Measurements from ENCODE around the gene RALY.
A peak's percentile ranks its signal among the peaks of the same experiment; 100 is the strongest.

RALY gene

GRCh38 chr20:34084227-34084923 is 90.7 kb downstream of the RALY start:
- no peak for DNase-seq

- DNase-seq, result no peak
Observed at GRCh38 chr20:34085544-34086040, 91.9 kb downstream of the RALY start.

DNA sequence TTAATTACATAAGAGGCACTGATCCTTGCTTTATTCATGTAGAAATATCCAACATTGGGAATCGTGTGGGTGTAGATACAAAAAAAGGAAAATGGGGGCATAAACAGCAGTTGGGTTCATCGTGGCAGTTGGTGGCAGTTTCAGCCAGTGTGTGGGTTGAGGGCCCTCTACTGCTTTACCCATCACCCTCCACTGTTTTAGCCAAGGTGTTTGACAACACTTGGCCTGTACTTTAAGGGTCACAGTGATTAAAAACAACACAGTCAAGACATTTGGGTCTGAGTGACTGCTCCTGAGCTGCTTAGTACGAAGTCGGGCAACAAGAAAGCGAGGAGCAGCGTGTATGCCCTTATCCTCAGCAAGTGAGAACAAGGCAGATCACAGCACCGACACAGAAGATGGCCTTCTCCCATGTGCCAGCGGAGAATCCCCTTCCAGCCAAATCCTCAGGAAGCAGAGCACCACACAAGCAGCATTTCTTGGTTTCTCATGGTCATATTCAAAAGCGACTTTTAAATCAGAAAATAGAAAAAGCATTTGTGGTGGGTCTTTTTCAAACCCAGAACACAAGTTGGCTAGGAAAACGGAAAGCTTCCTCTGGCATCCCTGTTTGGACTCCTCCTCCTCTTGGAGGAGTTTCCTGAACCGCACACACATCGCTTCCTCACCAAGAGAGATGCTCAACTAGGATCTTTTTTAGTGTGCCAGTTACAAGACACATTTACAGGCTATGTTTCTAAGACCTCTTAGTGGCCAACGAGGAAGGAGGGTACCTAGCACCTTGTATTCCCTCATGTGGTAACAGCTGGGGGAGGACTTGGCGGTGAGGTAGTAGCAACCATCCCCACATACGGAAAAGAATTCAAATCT is 94.8 kb downstream of the RALY start:
- DNase-seq, result no peak

- no peak for DNase-seq
Observed at GRCh38 chr20:34089175-34089479, 95.4 kb downstream of the RALY start.

DNA sequence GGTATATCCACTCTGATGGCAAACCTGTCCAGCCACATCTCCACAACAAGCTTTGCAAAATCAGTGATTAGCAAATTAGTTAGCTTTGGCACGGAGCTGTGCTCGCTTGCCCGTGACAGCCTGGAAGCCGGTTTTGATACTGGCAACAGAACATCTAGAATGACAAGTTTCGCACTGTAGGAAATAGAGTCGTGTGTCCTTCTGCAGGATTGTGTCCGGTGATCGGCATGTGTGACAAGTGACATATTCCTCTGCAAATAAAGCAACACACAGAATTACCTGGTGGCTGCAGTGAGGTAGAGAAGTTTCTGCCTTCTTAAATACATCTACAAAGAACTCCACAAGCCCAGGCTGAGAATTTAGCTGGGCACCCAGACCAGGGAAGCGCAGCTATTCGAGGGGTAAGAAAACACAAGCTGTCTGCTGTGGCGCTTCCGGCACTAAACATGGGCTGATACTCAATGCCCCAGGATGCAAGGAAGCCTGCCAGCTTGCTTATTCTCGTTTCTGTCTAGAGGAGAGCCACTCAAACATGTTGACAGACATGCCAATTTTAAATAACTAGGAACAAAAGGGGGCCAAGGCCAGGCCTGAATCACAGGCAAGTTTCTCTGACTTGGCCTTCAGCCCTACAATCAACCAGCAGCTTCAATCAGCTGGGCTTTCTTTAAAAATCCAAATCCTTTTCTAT is 96.1 kb downstream of the RALY start:
- no peak for DNase-seq

DNA sequence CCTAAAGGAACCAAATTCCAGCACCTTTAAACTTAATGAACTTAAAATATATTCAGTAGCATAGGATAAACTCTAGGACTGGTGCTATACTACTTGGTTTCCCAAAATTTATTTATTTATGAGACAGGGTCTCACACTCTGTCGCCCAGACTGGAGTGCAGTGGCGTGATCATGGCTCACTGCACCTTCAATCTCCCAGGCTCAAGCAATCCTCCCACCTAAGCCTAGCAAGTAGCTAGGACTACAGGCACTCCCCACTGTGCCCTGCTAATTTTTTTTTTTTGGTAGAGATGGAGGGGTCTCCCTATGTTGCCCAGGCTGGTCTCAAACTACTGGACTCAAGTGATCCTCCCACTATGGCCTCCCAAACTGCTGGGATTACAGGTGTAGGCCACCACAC is 96.9 kb downstream of the RALY start:
- DNase-seq, result no peak

GRCh38 chr20:34091637-34092200 is 98.0 kb downstream of the RALY start:
- no peak for DNase-seq

- DNase-seq, result no peak
Observed at GRCh38 chr20:34093895-34094294, 100.2 kb downstream of the RALY start.

- no peak for DNase-seq
Observed at GRCh38 chr20:34095825-34096224, 102.1 kb downstream of the RALY start.

GRCh38 chr20:34096699-34097444 is 103.2 kb downstream of the RALY start:
- DNase-seq, result no peak

DNA sequence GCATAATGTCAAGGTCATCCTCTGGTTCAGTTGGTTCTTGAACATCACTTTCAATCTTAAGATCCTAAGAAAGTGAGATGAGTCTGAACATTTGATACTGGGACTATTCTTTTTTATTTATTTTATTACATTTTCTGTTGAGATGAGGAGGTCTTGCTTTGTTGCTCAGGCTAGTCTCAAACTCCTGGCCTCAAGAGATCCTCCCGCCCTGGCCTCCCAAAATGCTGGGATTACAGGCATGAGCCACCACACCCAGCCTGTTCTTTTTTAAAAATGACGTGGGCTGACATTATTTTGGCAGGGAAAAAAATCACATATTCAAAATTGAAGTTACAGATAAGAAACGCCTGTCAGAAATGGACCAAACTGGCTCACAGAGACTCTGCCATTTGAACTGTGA is 104.9 kb downstream of the RALY start:
- no peak for DNase-seq

DNA sequence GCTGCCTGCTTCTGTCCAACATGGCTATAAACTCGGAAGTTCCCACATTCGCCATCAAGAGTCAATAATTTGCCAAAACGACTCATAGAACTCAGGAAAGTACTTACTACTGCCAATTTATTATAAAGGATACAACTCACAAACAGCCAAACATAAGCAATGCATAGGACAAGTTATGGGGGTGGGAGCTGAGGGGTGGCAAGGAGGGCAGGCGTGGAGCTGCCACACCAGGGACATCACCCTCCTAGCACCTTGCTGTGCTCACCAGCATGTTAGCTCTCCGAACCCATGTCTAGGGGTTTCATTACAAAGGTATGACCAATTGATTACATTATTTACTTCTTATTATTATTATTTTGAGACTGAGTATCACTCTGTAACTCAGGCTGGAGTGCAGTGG is 106.0 kb downstream of the RALY start:
- no peak for DNase-seq

DNA sequence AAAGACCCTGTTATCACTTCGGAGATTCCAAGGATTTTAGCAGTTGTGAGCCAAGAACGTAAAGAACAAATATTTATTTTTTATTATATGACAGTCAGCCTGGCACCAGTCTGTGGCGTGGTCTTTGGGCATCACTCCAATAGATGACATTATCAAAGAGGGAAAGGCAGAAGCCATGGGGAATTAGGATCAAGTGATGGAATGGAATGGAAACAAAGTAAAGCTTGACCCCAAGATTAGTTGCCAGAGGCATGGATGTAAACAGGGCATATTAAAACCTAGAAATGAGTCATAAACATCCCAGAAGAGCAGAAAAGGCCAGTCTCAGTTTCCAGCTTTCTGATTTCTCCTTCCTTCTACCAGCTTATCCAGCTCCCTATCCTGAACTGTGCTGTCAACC is 106.9 kb downstream of the RALY start:
- DNase-seq, result no peak

GRCh38 chr20:34102342-34102741 is 108.6 kb downstream of the RALY start:
- DNase-seq, result no peak

DNA sequence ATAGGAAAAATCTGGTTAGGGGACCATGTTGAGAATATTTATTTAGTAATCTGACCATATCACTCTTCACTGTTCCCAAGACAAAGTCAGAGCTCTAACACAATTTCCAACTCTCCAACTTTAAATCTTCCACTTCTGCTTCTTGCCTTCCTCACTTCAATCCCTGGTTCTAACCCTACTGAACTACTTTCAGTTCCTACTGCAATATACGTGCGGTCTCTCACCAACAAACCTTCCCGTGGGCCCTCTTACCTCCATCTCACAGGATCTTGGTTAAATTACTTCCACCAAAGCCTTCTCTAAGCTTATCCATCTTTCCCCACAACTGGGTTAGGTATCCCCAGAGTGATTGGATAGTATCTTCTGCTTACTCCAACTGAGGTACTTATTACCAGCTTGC is 110.3 kb downstream of the RALY start:
- no peak for DNase-seq

DNA sequence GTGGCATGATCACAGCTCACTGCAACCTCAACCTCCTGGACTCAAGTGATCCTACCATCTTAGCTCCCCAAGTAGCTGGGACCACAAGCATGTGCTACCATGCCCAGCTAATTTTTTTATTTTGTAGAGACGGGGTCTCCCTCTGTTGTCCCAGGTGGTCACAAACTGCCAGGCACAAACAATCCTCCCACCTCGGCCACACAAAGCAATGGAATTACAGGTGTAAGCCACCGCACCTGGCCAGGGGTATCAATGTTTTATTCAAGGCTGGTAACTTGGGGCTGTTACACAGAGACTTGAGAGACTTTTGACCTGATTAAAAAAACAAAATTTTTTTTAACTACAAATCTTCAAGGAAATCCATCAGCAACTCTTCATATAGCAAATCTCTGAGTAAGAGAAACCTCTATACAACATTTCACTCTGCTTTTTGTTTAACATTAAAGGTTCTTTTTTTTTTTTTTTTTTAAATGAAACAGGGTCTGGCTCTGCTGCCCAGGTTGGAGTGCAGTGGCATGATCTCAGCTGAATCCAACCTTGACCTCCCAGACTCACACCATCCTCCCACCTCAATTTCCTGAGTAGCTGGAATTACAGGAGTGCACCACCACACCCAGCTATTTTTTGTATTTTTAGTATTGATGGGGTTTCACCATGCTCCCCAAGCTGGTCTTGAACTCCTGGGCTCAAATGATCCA is 112.4 kb downstream of the RALY start:
- no peak for DNase-seq

GRCh38 chr20:34108616-34109174 is 115.0 kb downstream of the RALY start:
- no peak for DNase-seq

DNA sequence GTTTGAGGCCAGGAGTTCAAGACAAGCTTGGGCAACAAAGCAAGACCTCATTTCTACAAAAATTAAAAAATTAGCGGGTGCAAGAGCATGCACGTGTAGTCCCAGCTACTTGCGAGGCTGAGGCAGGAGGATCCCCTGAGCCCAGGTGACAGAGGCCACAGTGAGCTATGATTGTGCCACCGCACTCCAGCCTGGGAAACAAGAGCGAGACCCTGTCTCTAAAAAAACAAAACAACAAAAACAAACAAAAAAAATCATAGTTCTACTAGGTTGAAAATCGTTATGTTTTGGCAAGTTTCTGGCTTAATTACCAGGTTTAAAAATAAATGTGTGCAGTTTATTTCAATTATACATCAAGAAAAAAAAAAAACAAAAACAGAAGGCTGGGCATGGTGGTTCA is 115.7 kb downstream of the RALY start:
- no peak for DNase-seq

DNA sequence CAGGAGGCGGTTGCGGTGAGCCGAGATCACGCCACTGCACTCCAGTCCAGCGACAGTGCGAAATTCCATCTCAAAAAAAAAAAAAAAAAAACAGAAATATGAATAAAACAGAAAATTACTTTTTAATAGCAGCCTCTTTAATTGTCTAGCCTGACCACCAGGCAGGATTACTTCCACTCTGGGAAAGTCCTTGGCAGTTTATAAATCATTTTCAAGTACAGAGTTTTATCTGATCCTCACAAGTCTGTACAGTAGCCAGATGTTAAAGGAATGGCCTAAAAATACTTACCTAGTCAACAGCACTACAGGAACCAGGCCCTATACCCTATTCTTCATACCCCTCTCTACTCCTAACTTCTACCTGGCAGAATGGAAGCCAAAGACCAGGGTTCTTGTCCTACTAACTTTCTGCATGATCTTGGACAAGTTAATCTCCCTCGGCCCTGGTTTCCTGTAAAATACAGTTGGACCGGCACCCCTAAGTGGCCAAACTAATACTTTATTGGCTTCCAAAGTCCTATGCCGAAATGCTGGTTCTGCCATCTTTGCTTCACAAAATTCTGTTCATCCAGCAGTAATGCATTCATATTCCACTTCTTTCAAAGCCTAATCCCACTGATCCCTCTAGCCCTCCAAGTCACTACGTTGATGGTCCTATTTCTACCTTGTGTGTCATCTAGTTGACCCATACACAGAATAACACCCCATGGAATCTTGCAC is 116.5 kb downstream of the RALY start:
- DNase-seq, result no peak

GRCh38 chr20:34110745-34111641 is 117.3 kb downstream of the RALY start:
- DNase-seq, result peak; percentile 32

Data from GF-D8 (cell line).